HG03045 (cell line): ENCODE data around the gene P4HA3.
"Not testable (repeated sequence)": the region's sequence is repeated elsewhere in the genome, so short reads cannot be mapped to it uniquely, and the experiment has no call there.

ENCODE experiments used
- ATAC-seq: cut with Tn5 transposase; IDR thresholded peaks from one replicate; pipeline ENCODE4 v1.9.1; 2021; ENCODE audit warnings: mild to moderate bottlenecking, moderate library complexity; ENCODE audit not compliant: unreplicated experiment

The P4HA3 gene

GRCh38 chr11:74311352-74311926 lies at the start of gene P4HA3:
P4HA3 (minus strand) TSS chr11:74311640; CDS start chr11:74311611, 29 bp downstream.
- no peak for ATAC-seq

DNA sequence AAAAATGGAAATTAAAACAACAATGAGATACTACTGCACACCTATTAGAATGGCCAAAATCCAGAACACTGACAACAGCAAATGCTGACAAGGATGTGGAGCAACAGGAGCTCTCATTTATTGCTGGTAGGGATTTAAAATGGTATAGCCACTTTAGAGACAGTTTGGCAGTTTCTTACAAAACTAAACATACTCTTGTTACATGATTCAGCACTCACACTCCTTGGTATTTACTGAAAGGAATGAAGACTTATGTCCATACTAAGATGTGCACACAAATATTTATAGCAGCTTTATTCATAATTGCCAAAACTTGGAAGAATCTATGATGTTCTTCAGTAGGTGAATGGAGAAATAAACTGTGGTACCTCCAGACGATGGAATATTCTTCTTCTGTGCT lies 46.0 kb upstream of the P4HA3 start:
- ATAC-seq, result no peak

DNA sequence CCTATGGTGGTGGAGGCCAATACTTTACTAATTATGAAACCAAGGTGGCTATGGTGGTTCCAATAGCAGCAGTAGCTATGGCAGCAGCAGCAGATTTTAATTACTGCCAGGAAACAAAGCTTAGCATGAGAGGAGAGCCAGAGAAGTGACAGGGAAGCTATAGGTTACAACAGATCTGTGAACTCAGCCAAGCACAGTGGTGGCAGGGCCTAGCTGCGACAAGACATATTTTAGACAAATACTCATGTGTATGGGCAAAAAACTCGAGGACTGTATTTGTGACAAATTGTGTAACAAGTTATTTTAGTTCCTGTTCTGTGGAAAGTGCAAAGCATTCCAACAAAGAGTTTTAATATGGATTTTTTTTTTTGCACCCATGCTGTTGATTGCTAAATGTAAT lies 44.2 kb upstream of the P4HA3 start:
- no peak for ATAC-seq

- ATAC-seq, result no peak
Observed at GRCh38 chr11:74354036-74354435, 42.6 kb upstream of the P4HA3 start.

GRCh38 chr11:74347381-74347780 lies 35.9 kb upstream of the P4HA3 start:
- ATAC-seq, result no peak

- ATAC-seq, result no peak
Observed at GRCh38 chr11:74345420-74345819, 34.0 kb upstream of the P4HA3 start.

GRCh38 chr11:74341921-74342320 lies 30.5 kb upstream of the P4HA3 start:
- no peak for ATAC-seq

DNA sequence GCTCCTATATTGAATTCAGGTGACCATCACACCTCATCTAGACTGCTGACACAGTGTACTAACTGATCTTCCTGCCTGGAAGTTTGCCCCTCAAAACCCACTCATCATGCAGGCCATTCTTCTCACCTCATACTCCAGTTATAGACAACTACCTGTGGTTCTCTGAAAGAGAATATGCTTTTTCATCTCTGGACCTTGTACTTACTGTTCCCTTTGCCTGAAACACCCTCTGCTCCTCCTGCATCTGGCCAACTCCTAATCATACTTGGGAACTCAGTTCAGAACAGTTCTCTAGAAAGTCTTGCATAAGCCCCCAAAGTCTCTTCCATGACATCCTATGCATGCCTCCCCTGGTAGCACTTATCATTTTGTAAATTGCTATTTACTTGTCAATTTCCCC lies 28.2 kb upstream of the P4HA3 start:
- ATAC-seq, result no peak

DNA sequence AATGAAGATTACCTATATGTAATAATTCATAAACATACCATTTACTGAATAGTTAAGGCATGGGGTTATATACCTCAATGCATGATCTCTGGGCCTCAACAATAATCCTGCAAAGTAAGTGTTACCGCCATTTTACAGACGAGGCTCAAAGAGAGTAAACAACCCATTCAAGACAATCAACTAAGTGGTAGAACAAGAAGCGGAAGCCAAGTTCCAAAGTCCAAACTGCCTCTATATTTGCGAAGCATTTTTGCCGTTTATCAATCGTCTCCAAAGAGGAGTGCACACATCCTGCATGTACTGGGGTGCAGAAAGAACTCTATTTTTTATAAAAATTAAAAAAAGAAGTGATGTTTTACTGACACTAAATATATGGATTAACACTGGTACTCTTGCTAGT lies 27.5 kb upstream of the P4HA3 start:
- ATAC-seq, result no peak

- ATAC-seq, result no peak
Observed at GRCh38 chr11:74333193-74333592, 21.8 kb upstream of the P4HA3 start.

DNA sequence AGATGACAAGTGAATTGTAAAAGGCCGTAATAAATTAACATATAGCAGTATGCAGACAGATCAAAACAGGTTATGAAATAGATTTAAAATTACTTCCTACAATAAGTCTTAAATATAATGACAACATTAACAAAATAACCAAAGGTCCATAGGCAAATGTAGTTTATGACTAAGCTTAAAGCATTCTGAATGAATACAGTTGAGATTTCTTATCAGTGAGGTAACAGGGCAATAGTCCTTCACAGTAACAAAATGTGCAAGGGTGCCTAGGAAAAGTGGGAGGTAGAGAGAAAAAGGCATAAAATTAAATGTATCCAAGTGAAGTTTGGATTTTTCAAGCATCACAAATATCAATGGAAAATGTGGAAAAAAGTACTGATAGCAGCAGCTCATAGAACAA lies 20.9 kb upstream of the P4HA3 start:
- no peak for ATAC-seq

GRCh38 chr11:74331000-74331399 lies 19.6 kb upstream of the P4HA3 start:
- not testable (repeated sequence) for ATAC-seq

GRCh38 chr11:74330075-74330858 lies 18.8 kb upstream of the P4HA3 start:
- no peak for ATAC-seq

GRCh38 chr11:74327076-74327475 lies 15.6 kb upstream of the P4HA3 start:
- no peak for ATAC-seq

- ATAC-seq, result no peak
Observed at GRCh38 chr11:74326665-74327064, 15.2 kb upstream of the P4HA3 start.

GRCh38 chr11:74325649-74326645 lies 14.5 kb upstream of the P4HA3 start:
- no peak for ATAC-seq

DNA sequence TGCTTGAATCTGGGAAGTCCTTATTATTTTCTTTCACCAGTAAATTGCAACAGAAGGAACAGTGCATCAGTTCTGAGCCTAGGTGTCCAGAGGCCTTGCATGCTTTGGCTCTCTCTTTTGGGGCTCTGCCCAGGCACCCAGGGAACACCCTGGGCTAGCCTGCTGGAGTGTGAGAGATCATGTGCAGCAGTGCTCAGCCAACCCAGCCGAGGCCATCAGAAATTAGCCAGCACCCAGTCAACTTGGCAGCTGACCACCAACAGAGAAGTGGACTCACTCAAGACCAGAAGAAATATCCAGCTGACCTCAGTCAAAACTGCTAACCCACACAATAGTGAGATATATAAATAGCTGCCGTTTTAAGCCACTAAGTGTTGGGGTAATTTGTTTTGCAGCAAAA lies 11.2 kb upstream of the P4HA3 start:
- ATAC-seq, result no peak

DNA sequence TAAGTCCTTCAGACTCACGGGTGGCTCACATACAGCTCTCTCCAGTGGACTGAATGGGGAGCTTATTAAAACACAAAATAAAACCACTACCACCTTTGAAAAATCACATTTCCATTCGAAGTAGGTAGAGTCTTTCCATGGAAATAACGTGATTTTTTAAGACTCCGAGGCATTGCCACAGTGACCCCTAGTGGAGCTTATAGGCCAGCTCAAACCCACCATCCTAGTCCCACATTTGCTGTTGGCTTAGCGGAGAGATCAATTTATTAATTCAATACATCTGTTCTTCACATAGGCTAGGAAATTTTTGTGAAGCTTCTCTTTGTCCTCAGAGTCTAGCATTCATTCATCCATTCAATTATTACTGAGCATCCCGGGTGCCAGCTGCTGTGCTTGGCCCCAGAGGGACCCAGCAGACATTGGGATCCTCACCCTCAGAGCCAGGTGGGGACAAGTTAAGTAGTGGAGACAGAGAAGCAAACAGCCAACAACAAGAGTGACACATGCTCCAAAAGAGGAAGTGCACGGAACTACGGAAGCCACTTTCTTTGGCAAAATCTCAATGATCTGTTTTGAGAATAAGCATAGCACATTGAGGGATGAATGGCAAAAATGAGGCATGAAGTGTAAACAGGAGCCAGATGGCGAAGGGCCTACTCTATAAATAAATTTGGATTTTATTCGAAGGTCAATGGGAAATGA lies 10.2 kb upstream of the P4HA3 start:
- no peak for ATAC-seq

DNA sequence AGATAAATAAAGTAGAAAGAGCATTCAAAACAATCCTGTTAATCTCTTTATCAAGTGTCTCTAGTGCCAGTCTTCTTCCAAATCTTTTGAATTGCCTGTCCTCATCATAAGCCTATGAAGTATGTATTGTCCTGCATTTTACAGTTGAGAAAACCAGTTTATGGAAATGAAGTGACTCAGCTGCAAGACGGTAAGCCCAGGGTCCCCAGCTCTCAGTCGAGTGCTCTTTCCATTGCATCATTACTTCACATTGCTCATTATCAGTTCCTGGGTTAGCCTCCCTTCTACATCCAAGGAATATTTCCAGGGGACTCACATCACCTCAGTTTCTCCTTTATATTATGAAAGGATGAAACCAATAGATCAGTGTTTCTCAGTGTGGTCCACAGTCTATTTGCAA lies 9.1 kb upstream of the P4HA3 start:
- no peak for ATAC-seq

GRCh38 chr11:74319139-74319816 lies 7.8 kb upstream of the P4HA3 start:
- no peak for ATAC-seq
